DND-41 (cell line): ENCODE data around the gene CDKN2AIP.
A peak's percentile ranks its signal among the peaks of the same experiment; 100 is the strongest.
"Not testable (repeated sequence)": the region's sequence is repeated elsewhere in the genome, so short reads cannot be mapped to it uniquely, and the experiment has no call there.

Experiments used
- ATAC-seq: fragments of 200-7000 bp; cut with Tn5 transposase; 3 replicates; pipeline ENCODE4 v1.9.1; 2021; ENCODE audit warnings: low read depth; ENCODE audit not compliant: insufficient read depth
- DNase-seq: peaks from one replicate; pipeline ENCODE4 v3.0.0-alpha.2; 2020
- H2AFZ ChIP-seq: 2 replicates; pipeline ENCODE4 v1.6.0; 2012; ENCODE audit warnings: low read depth, low read length
- H3K27ac ChIP-seq: 2 replicates; pipeline ENCODE4 v1.5.1; 2012; ENCODE audit warnings: low read length, inconsistent platforms
- H3K27me3 ChIP-seq: fragments of 200-600 bp; sonication (generic); 2 replicates; pipeline ENCODE4 v1.6.0; 2012; ENCODE audit warnings: low read length, mild to moderate bottlenecking, inconsistent platforms; ENCODE audit not compliant: insufficient read depth, poor library complexity
- H3K36me3 ChIP-seq: 2 replicates; pipeline ENCODE4 v1.5.1; 2012; ENCODE audit warnings: low read length, inconsistent platforms; ENCODE audit not compliant: insufficient read depth
- H3K4me1 ChIP-seq: 2 replicates; pipeline ENCODE4 v1.5.1; 2012; ENCODE audit warnings: mild to moderate bottlenecking, low read length; ENCODE audit not compliant: insufficient read depth
- H3K4me2 ChIP-seq: 2 replicates; pipeline ENCODE4 v1.6.0; 2012; ENCODE audit warnings: mild to moderate bottlenecking, moderate library complexity, low read length, inconsistent platforms; ENCODE audit not compliant: insufficient read depth
- H3K4me3 ChIP-seq, 2 experiments: fragments of 200-600 bp in 1 of 2; shearing (Covaris generic) in 1 of 2; 2 replicates each; pipeline ENCODE4 v1.5.1; 2012 to 2016; ENCODE audit warnings: inconsistent platforms in 2 of 2, low read length in 2 of 2, mild to moderate bottlenecking in 2 of 2, low read depth in 1 of 2, moderate library complexity in 1 of 2
- H3K79me2 ChIP-seq: 2 replicates; pipeline ENCODE4 v1.6.0; 2012; ENCODE audit warnings: low read length, inconsistent platforms; ENCODE audit not compliant: insufficient read depth
- H3K9ac ChIP-seq: 2 replicates; pipeline ENCODE4 v1.6.0; 2012; ENCODE audit warnings: low read depth, mild to moderate bottlenecking, inconsistent platforms, low read length, moderate library complexity
- H3K9me3 ChIP-seq: 2 replicates; pipeline ENCODE4 v1.5.1; 2012; ENCODE audit warnings: low read length, moderate library complexity, mild to moderate bottlenecking, inconsistent platforms; ENCODE audit not compliant: insufficient read depth, severe bottlenecking
- H4K20me1 ChIP-seq: 2 replicates; pipeline ENCODE4 v1.6.0; 2012; ENCODE audit warnings: low read length; ENCODE audit not compliant: insufficient read depth
- CTCF ChIP-seq: IDR thresholded peaks from 2 replicates; pipeline ENCODE4 v1.5.1; 2012; ENCODE audit warnings: borderline replicate concordance, low read length, moderate library complexity, mild to moderate bottlenecking; ENCODE audit not compliant: poor library complexity, severe bottlenecking; ENCODE audit errors: extremely low read depth
- EZH2 ChIP-seq: IDR thresholded peaks from 3 replicates; pipeline ENCODE4 v1.6.1; 2012; ENCODE audit warnings: borderline replicate concordance, low read depth, mild to moderate bottlenecking, moderate library complexity, low read length, inconsistent platforms; ENCODE audit not compliant: severe bottlenecking

CDKN2AIP gene

GRCh38 chr4:183458005-183458404 is 13.6 kb downstream of the CDKN2AIP start:
- H3K27me3 ChIP-seq, result no peaks in the 10 kb centered on the region
- peaks cover 17% of the 10 kb centered on the region for H3K4me1 ChIP-seq
- TF ChIP-seq EZH2, result no peak
- no peak for TF ChIP-seq CTCF
- H3K9ac ChIP-seq, result no peak overlapping the region
- no peak overlapping the region for H3K27ac ChIP-seq
- ATAC-seq (no peak), DNase-seq (no peak)
- H4K20me1 ChIP-seq, result no peaks in the 10 kb centered on the region
- H3K4me3 ChIP-seq, result no peak overlapping the region
- peaks cover 6% of the 10 kb centered on the region for H3K36me3 ChIP-seq
- H3K9me3 ChIP-seq, result no peaks in the 10 kb centered on the region
- H3K79me2 ChIP-seq, result no peaks in the 10 kb centered on the region
- H3K4me2 ChIP-seq, result no peak overlapping the region
- H2AFZ ChIP-seq, result no peak overlapping the region

- not testable (repeated sequence) for H3K9me3 ChIP-seq, H3K79me2 ChIP-seq, H3K27ac ChIP-seq, H3K4me3 ChIP-seq, H2AFZ ChIP-seq, H3K36me3 ChIP-seq, H3K27me3 ChIP-seq, ATAC-seq, H3K4me2 ChIP-seq, H4K20me1 ChIP-seq, H3K9ac ChIP-seq, DNase-seq, H3K4me1 ChIP-seq
Measured at GRCh38 chr4:183463903-183464619, 19.6 kb downstream of the CDKN2AIP start.

- not testable (repeated sequence) for ATAC-seq
Measured at GRCh38 chr4:183465879-183466278, 21.4 kb downstream of the CDKN2AIP start.

GRCh38 chr4:183467246-183467645 is 22.8 kb downstream of the CDKN2AIP start:
- no peak overlapping the region for H3K9ac ChIP-seq
- H2AFZ ChIP-seq, result no peak overlapping the region
- no peaks in the 10 kb centered on the region for H3K27me3 ChIP-seq
- TF ChIP-seq EZH2 (no peak), CTCF (no peak)
- no peaks in the 10 kb centered on the region for H3K79me2 ChIP-seq
- H3K4me1 ChIP-seq, result 0 out of 2 replicates have a peak, but pooled peaks cover 2% of the 10 kb centered on the region
- H3K27ac ChIP-seq, result no peak overlapping the region
- no peaks in the 10 kb centered on the region for H4K20me1 ChIP-seq
- H3K36me3 ChIP-seq, result no peaks in the 10 kb centered on the region
- ATAC-seq, result peak; percentile 64
- H3K4me3 ChIP-seq, result no peak overlapping the region
- no peak overlapping the region for H3K4me2 ChIP-seq
- H3K9me3 ChIP-seq, result no peaks in the 10 kb centered on the region
- peak; percentile 34 for DNase-seq

More at GRCh38 chr4:183465879-183466278, 21.4 kb downstream of the CDKN2AIP start:
- H3K9me3 ChIP-seq, H3K36me3 ChIP-seq, H3K27me3 ChIP-seq, H3K9ac ChIP-seq, H3K79me2 ChIP-seq, H3K4me3 ChIP-seq, DNase-seq, H3K27ac ChIP-seq, H3K4me1 ChIP-seq, H3K4me2 ChIP-seq, H2AFZ ChIP-seq, H4K20me1 ChIP-seq: not testable (repeated sequence)
